H1 (cell line): ENCODE measurements around the gene RASL10B. TPM values are rescaled to one million over a fixed set of nuclear protein-coding genes. Genes with fewer than 3 reads are reported as not detected.
A peak's percentile ranks its signal among the peaks of the same experiment; 100 is the strongest.

Experiments used
- BRCA1 ChIP-seq: IDR thresholded peaks from 2 replicates; pipeline ENCODE4 v1.6.1; 2012; ENCODE audit warnings: low read depth, low read length, improper control_type of control experiment
- CBX5 ChIP-seq: fragments of 300-800, 300-1000 bp; sonication (generic); IDR thresholded peaks from 2 replicates; pipeline ENCODE4 v1.7.1; 2016; ENCODE audit warnings: antibody characterized with exemption, low read length, low read depth
- CBX8 ChIP-seq: fragments of 300-800, 300-1000 bp; sonication (generic); IDR thresholded peaks from 2 replicates; pipeline ENCODE4 v1.7.1; 2016; ENCODE audit warnings: low read depth, low read length, borderline replicate concordance
- CHD2 ChIP-seq: IDR thresholded peaks from 2 replicates; pipeline ENCODE4 v1.6.1; 2012; ENCODE audit warnings: low read length, improper control_type of control experiment
- CREB1 ChIP-seq: IDR thresholded peaks from 2 replicates; pipeline ENCODE4 v1.6.1; 2012; ENCODE audit warnings: inconsistent platforms
- E2F6 ChIP-seq: IDR thresholded peaks from 2 replicates; pipeline ENCODE4 v1.6.1; 2012; ENCODE audit warnings: inconsistent platforms
- FOSL1 ChIP-seq: IDR thresholded peaks from 2 replicates; pipeline ENCODE4 v1.6.1; 2011; ENCODE audit warnings: mild to moderate bottlenecking, low read depth, low read length, moderate library complexity; ENCODE audit not compliant: insufficient read depth
- GABPA ChIP-seq: IDR thresholded peaks from 2 replicates; pipeline ENCODE4 v1.6.1; 2011; ENCODE audit warnings: mild to moderate bottlenecking, low read length, moderate library complexity, borderline replicate concordance; ENCODE audit not compliant: insufficient read depth
- JUN ChIP-seq: IDR thresholded peaks from 2 replicates; pipeline ENCODE4 v1.6.1; 2011; ENCODE audit warnings: low read depth, mild to moderate bottlenecking, improper control_type of control experiment, low read length
- KDM5A ChIP-seq: fragments of 200-600 bp; IDR thresholded peaks from 2 replicates; pipeline ENCODE4 v1.7.1; 2012; ENCODE audit warnings: mild to moderate bottlenecking, low read length, inconsistent platforms, mixed read lengths
- MAFK ChIP-seq: IDR thresholded peaks from 2 replicates; pipeline ENCODE4 v1.6.1; 2012; ENCODE audit warnings: low read depth, mild to moderate bottlenecking, improper control_type of control experiment, low read length
- NRF1 ChIP-seq: IDR thresholded peaks from 2 replicates; pipeline ENCODE4 v1.6.1; 2011; ENCODE audit warnings: mild to moderate bottlenecking, low read depth, low read length, improper control_type of control experiment
- PHF8 ChIP-seq: fragments of 200-600 bp; sonication (generic); conservative IDR thresholded peaks from 2 replicates; pipeline ENCODE4 v1.7.1; 2012; ENCODE audit warnings: low read depth, mild to moderate bottlenecking, inconsistent platforms, low read length, moderate library complexity
- POLR2A ChIP-seq, 2 experiments: IDR thresholded peaks; 1 replicate in 1 of 2; 2 replicates in 1 of 2; pipeline ENCODE4 v1.6.1; 2011; ENCODE audit warnings: low read depth in 2 of 2, low read length in 2 of 2, mild to moderate bottlenecking in 2 of 2; ENCODE audit errors: control extremely low read depth in 1 of 2
- POU5F1 ChIP-seq: IDR thresholded peaks from 2 replicates; pipeline ENCODE4 v1.6.1; 2011; ENCODE audit warnings: low read depth, mild to moderate bottlenecking, low read length, moderate library complexity
- RAD21 ChIP-seq, 2 experiments: IDR thresholded peaks in 1 of 2; conservative IDR thresholded peaks in 1 of 2; 2 replicates each; pipeline ENCODE4 v1.6.1; 2011; ENCODE audit warnings: low read depth in 2 of 2, low read length in 2 of 2, improper control_type of control experiment in 1 of 2, inconsistent platforms in 1 of 2, mild to moderate bottlenecking in 1 of 2, moderate library complexity in 1 of 2
- RFX5 ChIP-seq: IDR thresholded peaks from 2 replicates; pipeline ENCODE4 v1.6.1; 2011; ENCODE audit warnings: low read depth, low read length, improper control_type of control experiment, borderline replicate concordance
- RXRA ChIP-seq: IDR thresholded peaks from 2 replicates; pipeline ENCODE4 v1.6.1; 2011; ENCODE audit warnings: low read depth, mild to moderate bottlenecking, low read length, moderate library complexity; ENCODE audit not compliant: insufficient read depth
- SIN3A ChIP-seq, 2 experiments: IDR thresholded peaks in 1 of 2; conservative IDR thresholded peaks in 1 of 2; 2 replicates each; pipeline ENCODE4 v1.6.1; 2011 to 2012; ENCODE audit warnings: low read length in 2 of 2, improper control_type of control experiment in 1 of 2, low read depth in 1 of 2, mild to moderate bottlenecking in 1 of 2
- SIRT6 ChIP-seq: IDR thresholded peaks from one replicate; pipeline ENCODE4 v1.7.1; 2012; ENCODE audit warnings: low read length, inconsistent platforms
- SP1 ChIP-seq: IDR thresholded peaks from 2 replicates; pipeline ENCODE4 v1.6.1; 2011; ENCODE audit warnings: low read depth, low read length
- SRF ChIP-seq: IDR thresholded peaks from 2 replicates; pipeline ENCODE4 v1.6.1; 2011; ENCODE audit warnings: mild to moderate bottlenecking, low read depth, low read length, moderate library complexity
- TEAD4 ChIP-seq: IDR thresholded peaks from 2 replicates; pipeline ENCODE4 v1.6.1; 2012; ENCODE audit warnings: low read depth, low read length, inconsistent platforms, mixed read lengths
- YY1 ChIP-seq: IDR thresholded peaks from 2 replicates; pipeline ENCODE4 v1.6.1; 2011; ENCODE audit warnings: low read depth, mild to moderate bottlenecking, low read length
- polyA plus RNA-seq, 7 experiments: library from polyadenylated mRNA; depleted of rRNA in 3 of 7; stranded (reverse) in 5 of 7; unstranded in 2 of 7; fragments of >200 nt in 5 of 7; fragments of 200-250 nt in 2 of 7; gene quantifications; 1 replicate in 5 of 7; 2 replicates in 1 of 7; 4 replicates in 1 of 7; pipeline versions ENCODE4 v1.2.1 to v1.2.3, GENCODE V29; 2011 to 2013; ENCODE audit warnings: missing spikeins in 2 of 7, mixed read lengths in 2 of 7
- total RNA-seq: library from RNA; stranded (reverse); fragmentation: NEBNext Ultra II Directional; extraction: Animal tissue kit (Norgen Biotek cat#: 25700); gene quantifications from 2 replicates; pipeline ENCODE4 v1.2.1, GENCODE V29; 2021

The RASL10B gene
- total and polyA plus RNA-seq, 2 of the 8 experiments (the other 6 are each of a cell fraction or from before 2014, with no cell fraction given), result 17.5 to 22.8 TPM

GRCh38 chr17:35764123-35764991, 32.9 kb downstream of the RASL10B start (continued):
- TF ChIP-seq POU5F1 (no peak), CBX8 (no peak), JUN (no peak), RXRA (no peak), BRCA1 (no peak), GABPA (peak; percentile 82), SP1 (peak; percentile 21; the same call in 1 of the 2 replicates), YY1 (peak; percentile 63; the same call in 1 of the 2 replicates), E2F6 (peak; percentile 87), CREB1 (peak; percentile 67), SIN3A (conservative IDR thresholded peaks at IDR 0.05 in 1 of 2, IDR thresholded peaks at IDR 0.05 in 1 of 2; ENCODE audit: low read depth in 1 of 2, low read length in 2 of 2) (peak; percentile 82 to 86; a peak in 3 of 4 replicates), TEAD4 (peak; percentile 47; the same call in 1 of the 2 replicates), FOSL1 (peak; percentile 50; the same call in 1 of the 2 replicates), MAFK (no peak), POLR2A (IDR thresholded peaks at IDR 0.05; ENCODE audit: control extremely low read depth in 1 of 2, low read depth in 2 of 2, low read length in 2 of 2) (peak in 1 of 2 experiments; percentile 34; a peak in 1 of 3 replicates), CHD2 (no peak), SRF (no peak; the same call in 1 of the 2 replicates), CBX5 (no peak), KDM5A (no peak), RAD21 (IDR thresholded peaks at IDR 0.05 in 1 of 2, conservative IDR thresholded peaks at IDR 0.05 in 1 of 2; ENCODE audit: low read depth in 2 of 2, low read length in 2 of 2) (peak; percentile 75 to 86), SIRT6 (no peak), NRF1 (no peak), RFX5 (no peak), PHF8 (no peak; the same call in 1 of the 2 replicates)
